GM12878 (cell line): Measurements from ENCODE around the gene ELF2. TPM values are rescaled to one million over a fixed set of nuclear protein-coding genes. Genes with fewer than 3 reads are reported as not detected.

Experiments
- ATAC-seq: fragments of 200-7000 bp; cut with Tn5 transposase; 3 replicates; pipeline ENCODE4 v1.9.1; 2020; ENCODE audit warnings: mild to moderate bottlenecking, moderate library complexity
- BruUV-seq: library from RNA; stranded (reverse); fragments of 400-500 nt; replicated peaks from 2 replicates; lab custom pipeline; 2021; lab: Mats Ljungman, UMichigan
- CTCF ChIA-PET: fragments of 300-600 bp; sonication (Branson Sonifier 250); formaldehyde crosslinking; extraction: SDS; loops from one replicate; lab custom pipeline; 2021; ENCODE audit warnings: inconsistent platforms; lab: Yijun Ruan, JAX
- POLR2A ChIA-PET: fragments of 350-600 bp; formaldehyde crosslinking; extraction: SDS; loops from one replicate; lab custom pipeline; 2021; ENCODE audit warnings: inconsistent platforms; lab: Charles Lee
- RAD21 ChIA-PET: fragments of 300-600 bp; sonication (Branson Sonifier 250); formaldehyde crosslinking; loops from one replicate; lab custom pipeline; 2023; ENCODE audit warnings: antibody characterized with exemption; ENCODE audit not compliant: unreplicated experiment; lab: Charles Lee
- SMC1A ChIA-PET: fragments of 300-600 bp; sonication (Branson Sonifier 250); formaldehyde crosslinking; loops from one replicate; lab custom pipeline; 2023; ENCODE audit not compliant: unreplicated experiment, uncharacterized antibody; lab: Charles Lee
- DNase-seq: peaks from one replicate; pipeline ENCODE4 v3.0.0-alpha.2; 2011; ENCODE audit warnings: low read depth, low spot score
- FAIRE-seq: peaks from 3 replicates; lab custom pipeline; 2011; peaks lifted over from hg19 to GRCh38; lab: Jason Lieb, UNC
- H2AFZ ChIP-seq: 2 replicates; pipeline ENCODE4 v1.6.0; 2011; ENCODE audit warnings: low read depth, low read length, control low read depth; ENCODE audit not compliant: control insufficient read depth
- H3K27ac ChIP-seq: 2 replicates; pipeline ENCODE4 v1.5.1; 2011; ENCODE audit warnings: control low read depth; ENCODE audit not compliant: control insufficient read depth, insufficient read depth
- H3K27me3 ChIP-seq, 2 experiments: replicated peaks in 1 of 2; 2 replicates each; pipeline versions ENCODE4 v1.6.0 to v1.6.1; 2011; ENCODE audit warnings: low read length in 1 of 2; ENCODE audit not compliant: control insufficient read depth in 2 of 2, insufficient read depth in 2 of 2
- H3K36me3 ChIP-seq, 2 experiments: 2 replicates each; pipeline ENCODE4 v1.5.1; 2011; ENCODE audit warnings: low read length in 1 of 2; ENCODE audit not compliant: control insufficient read depth in 2 of 2, insufficient read depth in 2 of 2
- H3K4me1 ChIP-seq: 2 replicates; pipeline ENCODE4 v1.6.1; 2011; ENCODE audit warnings: mild to moderate bottlenecking, low read length, moderate library complexity, mixed read lengths; ENCODE audit not compliant: control insufficient read depth, insufficient read depth
- H3K4me2 ChIP-seq: 2 replicates; pipeline ENCODE4 v1.6.0; 2011; ENCODE audit warnings: control low read depth; ENCODE audit not compliant: control insufficient read depth, insufficient read depth
- H3K4me3 ChIP-seq: fragments of 200-600 bp; sonication (generic); 2 replicates; pipeline ENCODE4 v1.5.1; 2016
- H3K79me2 ChIP-seq: 2 replicates; pipeline ENCODE4 v1.6.0; 2011; ENCODE audit warnings: low read length; ENCODE audit not compliant: control insufficient read depth, insufficient read depth
- H3K9ac ChIP-seq: 2 replicates; pipeline ENCODE4 v1.8.0; 2011; ENCODE audit warnings: low read length, control low read depth, mixed read lengths; ENCODE audit not compliant: control insufficient read depth, insufficient read depth
- H3K9me3 ChIP-seq: replicated peaks from 3 replicates; pipeline ENCODE4 v1.5.1; 2011; ENCODE audit warnings: mild to moderate bottlenecking, low read length; ENCODE audit not compliant: control insufficient read depth, insufficient read depth
- H4K20me1 ChIP-seq: 2 replicates; pipeline ENCODE4 v1.6.0; 2011; ENCODE audit not compliant: control insufficient read depth, insufficient read depth
- EP300 ChIP-seq, 2 experiments: fragments of 150-350 bp in 1 of 2; IDR thresholded peaks; 2 replicates each; pipeline ENCODE4 v1.6.1; 2011 to 2012; ENCODE audit warnings: low read depth in 2 of 2, low read length in 2 of 2, borderline replicate concordance in 1 of 2, improper control_type of control experiment in 1 of 2, inconsistent platforms in 1 of 2; ENCODE audit not compliant: control insufficient read depth in 1 of 2
- LARP7 ChIP-seq: fragments of 450-650 bp; IDR thresholded peaks from 2 replicates; pipeline ENCODE4 v1.6.1; 2017; ENCODE audit warnings: mild to moderate bottlenecking
- MXI1 ChIP-seq: fragments of 150-350 bp; IDR thresholded peaks from 2 replicates; pipeline ENCODE4 v1.6.1; 2011; ENCODE audit warnings: low read depth, mild to moderate bottlenecking, inconsistent platforms, low read length, improper control_type of control experiment
- PML ChIP-seq: IDR thresholded peaks from 2 replicates; pipeline ENCODE4 v1.6.1; 2012; ENCODE audit warnings: low read length, inconsistent platforms
- RAD51 ChIP-seq: fragments of 450-650 bp; IDR thresholded peaks from 2 replicates; pipeline ENCODE4 v1.6.1; 2016; ENCODE audit warnings: moderate library complexity, mild to moderate bottlenecking, inconsistent platforms
- RFX5 ChIP-seq: IDR thresholded peaks from 2 replicates; pipeline ENCODE4 v1.6.1; 2011; ENCODE audit warnings: low read depth, low read length, improper control_type of control experiment
- SMC3 ChIP-seq: IDR thresholded peaks from 2 replicates; pipeline ENCODE4 v1.6.1; 2011; ENCODE audit warnings: low read length, improper control_type of control experiment, borderline replicate concordance
- TCF3 ChIP-seq: IDR thresholded peaks from 2 replicates; pipeline ENCODE4 v1.6.1; 2012; ENCODE audit warnings: low read depth, mild to moderate bottlenecking, low read length, borderline replicate concordance; ENCODE audit not compliant: insufficient read depth
- ZNF384 ChIP-seq: IDR thresholded peaks from 2 replicates; pipeline ENCODE4 v1.6.1; 2012; ENCODE audit warnings: low read depth, mild to moderate bottlenecking, low read length, improper control_type of control experiment, borderline replicate concordance
- WGBS: methylation state at CpG from one replicate; pipeline ENCODE4 v1.1.6; 2016; ENCODE audit warnings: low lambda C conversion rate; ENCODE audit not compliant: insufficient replicate concordance, insufficient coverage; ENCODE audit errors: missing lambda C conversion rate; 5-methylcytosine and 5-hydroxymethylcytosine counted together
- in situ Hi-C: fragments of 300-500 bp; cut with MboI; formaldehyde crosslinking; loops from 9 replicates; pipeline ENCODE4 v1.14.3; 2018; ENCODE audit warnings: mixed read lengths
- intact Hi-C: fragments of 100-400 bp; cut with micrococcal nuclease; formaldehyde crosslinking; loops from one replicate; pipeline ENCODE4 v1.14.2; 2022; ENCODE audit not compliant: unreplicated experiment
- polyA plus RNA-seq, 11 experiments: library from polyadenylated mRNA; depleted of rRNA in 4 of 11; unstranded in 6 of 11; stranded (reverse) in 5 of 11; fragments of >200 nt; fragmentation: Nextera tagmentation in 4 of 11; fragmentation: Illumina TruSeq in 1 of 11; extraction: Ambion mirVana in 4 of 11; extraction: Trizol in 1 of 11; gene quantifications; 1 replicate in 1 of 11; 2 replicates in 10 of 11; pipeline versions ENCODE4 v1.2.1 to v1.2.3, GENCODE V29; 2011 to 2016; ENCODE audit warnings: inconsistent platforms in 2 of 11, missing spikeins in 2 of 11, low read depth in 1 of 11
- total RNA-seq, 4 experiments: library from RNA; depleted of rRNA in 3 of 4; stranded (reverse); fragments of >200 nt in 3 of 4; fragmentation: Illumina TruSeq in 1 of 4; extraction: Trizol in 1 of 4; gene quantifications; 2 replicates each; pipeline versions ENCODE4 v1.2.1 to v1.2.3, GENCODE V29; 2013 to 2021
- TF ChIP-seq, protein P1 (sequence below): fragments of 450-650 bp; IDR thresholded peaks from 2 replicates; pipeline ENCODE4 v1.6.1; 2018; ENCODE audit warnings: borderline replicate concordance, mild to moderate bottlenecking; ENCODE audit not compliant: partially characterized antibody
- TF ChIP-seq, protein P2 (sequence below): IDR thresholded peaks from 2 replicates; pipeline ENCODE4 v1.6.1; 2012; ENCODE audit warnings: low read length, inconsistent platforms
- TF ChIP-seq, protein P3 (sequence below): fragments of 450-650 bp; formaldehyde crosslinking; IDR thresholded peaks from 2 replicates; pipeline ENCODE4 v1.4.0; 2020; ENCODE audit warnings: mild to moderate bottlenecking, moderate library complexity

The ELF2 gene
- total and polyA plus RNA-seq, 10 of the 15 experiments (the other 5 are each of a cell fraction or from before 2014, with no cell fraction given) = 10.5 to 30.1 (median 20.5) TPM

DNA sequence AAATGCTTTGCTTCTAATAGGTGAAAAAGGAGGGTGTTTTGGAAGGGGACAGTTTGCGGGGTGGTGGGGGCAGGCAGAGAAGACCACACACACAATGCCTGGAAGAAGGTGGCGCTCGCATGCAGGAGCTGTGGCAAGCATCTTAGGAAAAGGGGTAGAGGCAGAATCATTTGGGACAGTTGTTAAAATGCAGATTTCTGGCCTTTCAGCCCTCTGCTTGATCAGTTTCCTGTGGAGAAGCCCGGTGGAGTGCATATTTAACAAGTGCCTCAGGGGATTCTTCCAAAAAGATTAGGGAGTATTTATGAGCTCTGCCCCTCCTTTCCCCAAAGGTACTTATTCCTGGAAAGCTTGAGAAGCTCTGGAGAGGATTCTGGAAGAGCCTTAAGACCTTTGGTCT, 156.6 kb downstream of the ELF2 start:
- RAD21 ChIA-PET = interaction anchor here (5.1 kb wide), 1 partner anchor 9 kb away, joined by 54 read pairs; no protein-coding TSS in a partner anchor
- no peak for DNase-seq
- no peak for FAIRE-seq
- 96% methylated on average over 4 of the region's 4 CpGs for WGBS
- intact Hi-C loops (no loop called here), in situ Hi-C loops (no loop called here)
- CTCF ChIA-PET = interaction anchor here (0.7 to 9.6 kb wide), 6 partner anchors 10 to 246 kb away, joined by 3 to 147 read pairs (median 4); no protein-coding TSS in a partner anchor
- H3K79me2 ChIP-seq = peaks cover 72% of the 10 kb centered on the region
- POLR2A ChIA-PET = interaction anchor here (0.6 to 1.0 kb wide), 2 partner anchors 10 kb away, joined by 3 read pairs; no protein-coding TSS in a partner anchor
- no peak overlapping the region for H3K4me2 ChIP-seq
- no peak overlapping the region for H3K9ac ChIP-seq
- ATAC-seq = no peak
- no peak overlapping the region for H3K27ac ChIP-seq
- no peaks in the 10 kb centered on the region; the same call in 1 of the 2 replicates for H4K20me1 ChIP-seq
- BruUV-seq = no TSS peak
- H3K36me3 ChIP-seq = peaks cover 0 to 5% of the 10 kb centered on the region in 2 experiments; a peak in 2 of 4 replicates
- H3K4me1 ChIP-seq = no peaks in the 10 kb centered on the region
- no peak overlapping the region for H3K4me3 ChIP-seq
- no peak overlapping the region for H2AFZ ChIP-seq
- H3K27me3 ChIP-seq = no peaks in the 10 kb centered on the region
- SMC1A ChIA-PET = interaction anchor here (1.5 to 10.2 kb wide), 2 partner anchors 10 to 61 kb away, joined by 5 to 92 read pairs; no protein-coding TSS in a partner anchor
- H3K9me3 ChIP-seq = no peaks in the 10 kb centered on the region
- no peak for TF ChIP-seq LARP7
- TF ChIP-seq, protein P1, sequence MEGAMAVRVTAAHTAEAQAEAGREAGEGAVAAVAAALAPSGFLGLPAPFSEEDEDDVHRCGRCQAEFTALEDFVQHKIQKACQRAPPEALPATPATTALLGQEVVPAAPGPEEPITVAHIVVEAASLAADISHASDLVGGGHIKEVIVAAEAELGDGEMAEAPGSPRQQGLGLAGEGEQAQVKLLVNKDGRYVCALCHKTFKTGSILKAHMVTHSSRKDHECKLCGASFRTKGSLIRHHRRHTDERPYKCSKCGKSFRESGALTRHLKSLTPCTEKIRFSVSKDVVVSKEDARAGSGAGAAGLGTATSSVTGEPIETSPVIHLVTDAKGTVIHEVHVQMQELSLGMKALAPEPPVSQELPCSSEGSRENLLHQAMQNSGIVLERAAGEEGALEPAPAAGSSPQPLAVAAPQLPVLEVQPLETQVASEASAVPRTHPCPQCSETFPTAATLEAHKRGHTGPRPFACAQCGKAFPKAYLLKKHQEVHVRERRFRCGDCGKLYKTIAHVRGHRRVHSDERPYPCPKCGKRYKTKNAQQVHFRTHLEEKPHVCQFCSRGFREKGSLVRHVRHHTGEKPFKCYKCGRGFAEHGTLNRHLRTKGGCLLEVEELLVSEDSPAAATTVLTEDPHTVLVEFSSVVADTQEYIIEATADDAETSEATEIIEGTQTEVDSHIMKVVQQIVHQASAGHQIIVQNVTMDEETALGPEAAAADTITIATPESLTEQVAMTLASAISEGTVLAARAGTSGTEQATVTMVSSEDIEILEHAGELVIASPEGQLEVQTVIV = no peak
- no peak for TF ChIP-seq ZNF384
- no peak for TF ChIP-seq EP300 (IDR thresholded peaks at IDR 0.05; ENCODE audit: borderline replicate concordance in 1 of 2, control insufficient read depth in 1 of 2, low read depth in 2 of 2, low read length in 2 of 2)
- no peak for TF ChIP-seq PML
- TF ChIP-seq, protein P2, sequence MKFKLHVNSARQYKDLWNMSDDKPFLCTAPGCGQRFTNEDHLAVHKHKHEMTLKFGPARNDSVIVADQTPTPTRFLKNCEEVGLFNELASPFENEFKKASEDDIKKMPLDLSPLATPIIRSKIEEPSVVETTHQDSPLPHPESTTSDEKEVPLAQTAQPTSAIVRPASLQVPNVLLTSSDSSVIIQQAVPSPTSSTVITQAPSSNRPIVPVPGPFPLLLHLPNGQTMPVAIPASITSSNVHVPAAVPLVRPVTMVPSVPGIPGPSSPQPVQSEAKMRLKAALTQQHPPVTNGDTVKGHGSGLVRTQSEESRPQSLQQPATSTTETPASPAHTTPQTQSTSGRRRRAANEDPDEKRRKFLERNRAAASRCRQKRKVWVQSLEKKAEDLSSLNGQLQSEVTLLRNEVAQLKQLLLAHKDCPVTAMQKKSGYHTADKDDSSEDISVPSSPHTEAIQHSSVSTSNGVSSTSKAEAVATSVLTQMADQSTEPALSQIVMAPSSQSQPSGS = no peak
- no peak for TF ChIP-seq RFX5
- no peak for TF ChIP-seq RAD51
- no peak for TF ChIP-seq TCF3
- TF ChIP-seq, protein P3, sequence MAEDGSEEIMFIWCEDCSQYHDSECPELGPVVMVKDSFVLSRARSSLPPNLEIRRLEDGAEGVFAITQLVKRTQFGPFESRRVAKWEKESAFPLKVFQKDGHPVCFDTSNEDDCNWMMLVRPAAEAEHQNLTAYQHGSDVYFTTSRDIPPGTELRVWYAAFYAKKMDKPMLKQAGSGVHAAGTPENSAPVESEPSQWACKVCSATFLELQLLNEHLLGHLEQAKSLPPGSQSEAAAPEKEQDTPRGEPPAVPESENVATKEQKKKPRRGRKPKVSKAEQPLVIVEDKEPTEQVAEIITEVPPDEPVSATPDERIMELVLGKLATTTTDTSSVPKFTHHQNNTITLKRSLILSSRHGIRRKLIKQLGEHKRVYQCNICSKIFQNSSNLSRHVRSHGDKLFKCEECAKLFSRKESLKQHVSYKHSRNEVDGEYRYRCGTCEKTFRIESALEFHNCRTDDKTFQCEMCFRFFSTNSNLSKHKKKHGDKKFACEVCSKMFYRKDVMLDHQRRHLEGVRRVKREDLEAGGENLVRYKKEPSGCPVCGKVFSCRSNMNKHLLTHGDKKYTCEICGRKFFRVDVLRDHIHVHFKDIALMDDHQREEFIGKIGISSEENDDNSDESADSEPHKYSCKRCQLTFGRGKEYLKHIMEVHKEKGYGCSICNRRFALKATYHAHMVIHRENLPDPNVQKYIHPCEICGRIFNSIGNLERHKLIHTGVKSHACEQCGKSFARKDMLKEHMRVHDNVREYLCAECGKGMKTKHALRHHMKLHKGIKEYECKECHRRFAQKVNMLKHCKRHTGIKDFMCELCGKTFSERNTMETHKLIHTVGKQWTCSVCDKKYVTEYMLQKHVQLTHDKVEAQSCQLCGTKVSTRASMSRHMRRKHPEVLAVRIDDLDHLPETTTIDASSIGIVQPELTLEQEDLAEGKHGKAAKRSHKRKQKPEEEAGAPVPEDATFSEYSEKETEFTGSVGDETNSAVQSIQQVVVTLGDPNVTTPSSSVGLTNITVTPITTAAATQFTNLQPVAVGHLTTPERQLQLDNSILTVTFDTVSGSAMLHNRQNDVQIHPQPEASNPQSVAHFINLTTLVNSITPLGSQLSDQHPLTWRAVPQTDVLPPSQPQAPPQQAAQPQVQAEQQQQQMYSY (CRISPR knock-in tag) = no peak
- TF ChIP-seq MXI1 = no peak
- no peak for TF ChIP-seq SMC3
